SU-DHL-6 (cell line): Measurements from ENCODE around the gene TFDP2.

Experiments used
- H2AFZ ChIP-seq: fragments of 200-600 bp; sonication (generic); 2 replicates; pipeline ENCODE4 v1.6.1; 2014; ENCODE audit warnings: low read depth, mild to moderate bottlenecking, moderate library complexity, mixed read lengths, antibody characterized with exemption, low read length; ENCODE audit not compliant: severe bottlenecking
- H3F3A ChIP-seq: fragments of 200-600 bp; shearing (Covaris generic); 2 replicates; pipeline ENCODE4 v1.6.0; 2016; ENCODE audit warnings: antibody characterized with exemption, mild to moderate bottlenecking; ENCODE audit not compliant: insufficient read depth
- H3K27ac ChIP-seq: fragments of 200-600 bp; sonication (generic); 2 replicates; pipeline ENCODE4 v1.5.1; 2016; ENCODE audit warnings: low read depth, mild to moderate bottlenecking, low read length, moderate library complexity, mixed read lengths
- H3K27me3 ChIP-seq: fragments of 200-600 bp; sonication (generic), shearing (Covaris generic); 2 replicates; pipeline ENCODE4 v1.6.0; 2014; ENCODE audit warnings: mild to moderate bottlenecking, low read length
- H3K36me3 ChIP-seq: fragments of 200-600 bp; sonication (generic); 2 replicates; pipeline ENCODE4 v1.6.1; 2014; ENCODE audit warnings: mild to moderate bottlenecking, low read length, mixed read lengths
- H3K4me2 ChIP-seq: fragments of 300-600, 200-600 bp; shearing (Covaris generic), sonication (generic); 2 replicates; pipeline ENCODE4 v1.6.0; 2014; ENCODE audit warnings: low read length, low read depth, mild to moderate bottlenecking; ENCODE audit not compliant: poor library complexity, severe bottlenecking
- H3K4me3 ChIP-seq: fragments of 200-600 bp; sonication (generic); 2 replicates; pipeline ENCODE4 v1.5.1; 2014; ENCODE audit warnings: antibody characterized with exemption, low read length, mild to moderate bottlenecking, mixed read lengths; ENCODE audit not compliant: insufficient read depth, poor library complexity, severe bottlenecking
- H3K79me2 ChIP-seq: fragments of 200-600 bp; sonication (generic); 2 replicates; pipeline ENCODE4 v1.6.1; 2014; ENCODE audit warnings: mild to moderate bottlenecking, low read length, moderate library complexity; ENCODE audit not compliant: insufficient read depth
- H3K9ac ChIP-seq: fragments of 200-600 bp; sonication (generic); 2 replicates; pipeline ENCODE4 v1.7.0; 2014; ENCODE audit warnings: mild to moderate bottlenecking, low read length
- H3K9me2 ChIP-seq: fragments of 200-600 bp; sonication (generic); replicated peaks from 2 replicates; pipeline ENCODE4 v1.6.1; 2014; ENCODE audit warnings: low read length; ENCODE audit not compliant: insufficient read depth
- H3K9me3 ChIP-seq: fragments of 200-600 bp; sonication (generic); 2 replicates; pipeline ENCODE4 v1.6.1; 2014; ENCODE audit warnings: low read length, mixed read lengths; ENCODE audit not compliant: insufficient read depth
- H4K20me1 ChIP-seq: fragments of 200-600 bp; sonication (generic); 2 replicates; pipeline ENCODE4 v1.6.1; 2014; ENCODE audit warnings: low read depth, mild to moderate bottlenecking, antibody characterized with exemption, low read length, moderate library complexity, mixed read lengths
- CTCF ChIP-seq: fragments of 200-600 bp; sonication (generic); IDR thresholded peaks from one replicate; pipeline ENCODE4 v1.5.1; 2017; ENCODE audit warnings: antibody characterized with exemption, mild to moderate bottlenecking, low read length, moderate library complexity; ENCODE audit not compliant: insufficient read depth, poor library complexity, severe bottlenecking
- EZH2phosphoT487 ChIP-seq: fragments of 200-600 bp; sonication (generic), shearing (Covaris generic); conservative IDR thresholded peaks from 2 replicates; pipeline ENCODE4 v1.6.1; 2018; ENCODE audit warnings: mild to moderate bottlenecking, antibody characterized with exemption, low read length, moderate library complexity, mixed read lengths

Gene TFDP2

GRCh38 chr3:142088522-142088921 is 60.8 kb downstream of the TFDP2 start:
- no peak for TF ChIP-seq EZH2phosphoT487
- Histone ChIP-seq H3K4me2 (no peak overlapping the region), H3K9ac (no peak overlapping the region), H3K27me3 (no peaks in the 10 kb centered on the region), H3K79me2 (no peaks in the 10 kb centered on the region), H2AFZ (no peak overlapping the region), H3K4me3 (no peak overlapping the region), H3F3A (no peaks in the 10 kb centered on the region), H3K36me3 (no peaks in the 10 kb centered on the region), H3K9me3 (no peaks in the 10 kb centered on the region), H3K9me2 (no peaks in the 10 kb centered on the region), H4K20me1 (no peaks in the 10 kb centered on the region), H3K27ac (no peak overlapping the region)

GRCh38 chr3:142087676-142088075 is 61.7 kb downstream of the TFDP2 start:
- no peaks in the 10 kb centered on the region for H3K9me3 ChIP-seq
- H3K4me2 ChIP-seq: no peak overlapping the region
- no peaks in the 10 kb centered on the region for H3K79me2 ChIP-seq
- TF ChIP-seq EZH2phosphoT487 (no peak), CTCF (no peak)
- no peaks in the 10 kb centered on the region for H3K9me2 ChIP-seq
- no peaks in the 10 kb centered on the region for H4K20me1 ChIP-seq
- H3K4me3 ChIP-seq: no peak overlapping the region
- H3K27me3 ChIP-seq: no peaks in the 10 kb centered on the region
- no peaks in the 10 kb centered on the region for H3F3A ChIP-seq
- H3K9ac ChIP-seq: no peak overlapping the region
- H3K27ac ChIP-seq: no peak overlapping the region
- H2AFZ ChIP-seq: no peak overlapping the region
- H3K36me3 ChIP-seq: no peaks in the 10 kb centered on the region

GRCh38 chr3:142086581-142087090 is 62.7 kb downstream of the TFDP2 start:
- TF ChIP-seq CTCF (no peak), EZH2phosphoT487 (no peak)
- Histone ChIP-seq H3K36me3 (no peaks in the 10 kb centered on the region), H3K4me2 (no peak overlapping the region), H3K27ac (no peak overlapping the region), H2AFZ (no peak overlapping the region), H3F3A (no peaks in the 10 kb centered on the region), H4K20me1 (no peaks in the 10 kb centered on the region), H3K27me3 (no peaks in the 10 kb centered on the region), H3K9ac (no peak overlapping the region), H3K79me2 (no peaks in the 10 kb centered on the region), H3K4me3 (no peak overlapping the region), H3K9me3 (no peaks in the 10 kb centered on the region), H3K9me2 (no peaks in the 10 kb centered on the region)

- no peaks in the 10 kb centered on the region for H3K9me2 ChIP-seq
- no peak overlapping the region for H3K9ac ChIP-seq
- H3K27me3 ChIP-seq: no peaks in the 10 kb centered on the region
- no peak overlapping the region for H3K4me2 ChIP-seq
- H3F3A ChIP-seq: no peaks in the 10 kb centered on the region
- H3K4me3 ChIP-seq: no peak overlapping the region
- H4K20me1 ChIP-seq: no peaks in the 10 kb centered on the region
- no peaks in the 10 kb centered on the region for H3K79me2 ChIP-seq
- no peak for TF ChIP-seq CTCF
- no peak for TF ChIP-seq EZH2phosphoT487
- H3K27ac ChIP-seq: no peak overlapping the region
- no peaks in the 10 kb centered on the region for H3K9me3 ChIP-seq
- no peak overlapping the region for H2AFZ ChIP-seq
- H3K36me3 ChIP-seq: no peaks in the 10 kb centered on the region
These were observed 68.2 kb downstream of the TFDP2 start for GRCh38 chr3:142081178-142081577.
